ENCODE results near the gene CACNA1A.

DNA sequence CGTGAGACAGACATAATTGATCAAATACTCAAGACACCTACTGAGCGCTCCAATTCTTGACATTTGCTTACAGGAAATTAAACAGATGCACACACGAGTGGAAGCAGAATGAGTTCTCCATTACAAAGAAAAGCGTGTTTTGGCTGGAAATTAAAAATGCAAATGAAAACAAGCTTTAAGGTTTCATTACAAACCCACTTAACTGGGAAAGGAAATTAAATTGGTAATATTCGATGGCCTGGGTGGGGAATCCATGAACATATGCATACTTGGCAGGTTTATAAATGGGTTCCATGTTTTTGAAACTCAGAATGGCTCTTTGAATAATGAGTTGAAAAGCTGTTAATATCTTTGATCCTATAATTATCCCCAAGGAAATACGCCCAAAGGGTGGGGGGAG lies 178.0 kb downstream of the CACNA1A start:
- TF ChIP-seq, protein P1, sequence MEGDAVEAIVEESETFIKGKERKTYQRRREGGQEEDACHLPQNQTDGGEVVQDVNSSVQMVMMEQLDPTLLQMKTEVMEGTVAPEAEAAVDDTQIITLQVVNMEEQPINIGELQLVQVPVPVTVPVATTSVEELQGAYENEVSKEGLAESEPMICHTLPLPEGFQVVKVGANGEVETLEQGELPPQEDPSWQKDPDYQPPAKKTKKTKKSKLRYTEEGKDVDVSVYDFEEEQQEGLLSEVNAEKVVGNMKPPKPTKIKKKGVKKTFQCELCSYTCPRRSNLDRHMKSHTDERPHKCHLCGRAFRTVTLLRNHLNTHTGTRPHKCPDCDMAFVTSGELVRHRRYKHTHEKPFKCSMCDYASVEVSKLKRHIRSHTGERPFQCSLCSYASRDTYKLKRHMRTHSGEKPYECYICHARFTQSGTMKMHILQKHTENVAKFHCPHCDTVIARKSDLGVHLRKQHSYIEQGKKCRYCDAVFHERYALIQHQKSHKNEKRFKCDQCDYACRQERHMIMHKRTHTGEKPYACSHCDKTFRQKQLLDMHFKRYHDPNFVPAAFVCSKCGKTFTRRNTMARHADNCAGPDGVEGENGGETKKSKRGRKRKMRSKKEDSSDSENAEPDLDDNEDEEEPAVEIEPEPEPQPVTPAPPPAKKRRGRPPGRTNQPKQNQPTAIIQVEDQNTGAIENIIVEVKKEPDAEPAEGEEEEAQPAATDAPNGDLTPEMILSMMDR (conservative IDR thresholded peaks at IDR 0.05): no peak
- no peak for TF ChIP-seq ZFX (IDR thresholded peaks at IDR 0.05)

All from C4-2B (cell line).